Neural progenitor cell (in vitro differentiated cells): ENCODE measurements around the gene CRTC1.

Experiments
- CTCF ChIP-seq: fragments of 200-600 bp; sonication (generic); IDR thresholded peaks from 2 replicates; pipeline ENCODE4 v1.5.1; 2017; ENCODE audit warnings: antibody characterized with exemption, mild to moderate bottlenecking
- EZH2 ChIP-seq: fragments of 200-600 bp; sonication (generic); IDR thresholded peaks from 2 replicates; pipeline ENCODE4 v1.6.1; 2017; ENCODE audit warnings: antibody characterized with exemption, mild to moderate bottlenecking, moderate library complexity
- EZH2phosphoT487 ChIP-seq: fragments of 200-600 bp; sonication (generic); IDR thresholded peaks from 2 replicates; pipeline ENCODE4 v1.6.1; 2017; ENCODE audit warnings: antibody characterized with exemption

DNA sequence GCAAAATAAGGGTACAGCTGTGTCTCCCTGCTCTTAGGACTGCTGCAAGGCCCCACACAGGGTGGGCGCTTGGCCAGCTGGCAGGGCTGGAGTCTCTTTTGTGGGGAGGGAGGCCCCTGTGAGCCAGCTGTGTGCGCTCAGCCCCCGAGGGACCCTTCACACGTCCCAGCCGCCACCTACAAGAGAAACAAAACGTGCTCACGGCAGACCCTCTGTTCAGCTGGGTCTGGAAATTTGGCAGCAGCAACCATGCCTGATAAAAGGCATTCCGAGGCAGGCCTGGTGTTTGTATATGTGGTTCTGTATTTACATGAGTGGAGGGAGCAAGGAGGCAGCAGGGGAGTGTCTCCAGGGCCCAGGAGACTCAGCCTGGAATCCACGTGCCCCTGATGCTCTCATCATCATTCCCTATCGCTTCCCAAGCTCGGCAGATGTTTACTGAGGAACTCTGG lies 49.7 kb downstream of the CRTC1 start:
- TF ChIP-seq EZH2, result no peak
- no peak for TF ChIP-seq CTCF
- TF ChIP-seq EZH2phosphoT487, result no peak
